DND-41 (cell line): ENCODE measurements around the gene KRT82.

ENCODE experiments used
- ATAC-seq: fragments of 200-7000 bp; cut with Tn5 transposase; 3 replicates; pipeline ENCODE4 v1.9.1; 2021; ENCODE audit warnings: low read depth; ENCODE audit not compliant: insufficient read depth
- DNase-seq: peaks from one replicate; pipeline ENCODE4 v3.0.0-alpha.2; 2020
- H2AFZ ChIP-seq: 2 replicates; pipeline ENCODE4 v1.6.0; 2012; ENCODE audit warnings: low read depth, low read length
- H3K27ac ChIP-seq: 2 replicates; pipeline ENCODE4 v1.5.1; 2012; ENCODE audit warnings: low read length, inconsistent platforms
- H3K27me3 ChIP-seq: fragments of 200-600 bp; sonication (generic); 2 replicates; pipeline ENCODE4 v1.6.0; 2012; ENCODE audit warnings: low read length, mild to moderate bottlenecking, inconsistent platforms; ENCODE audit not compliant: insufficient read depth, poor library complexity
- H3K36me3 ChIP-seq: 2 replicates; pipeline ENCODE4 v1.5.1; 2012; ENCODE audit warnings: low read length, inconsistent platforms; ENCODE audit not compliant: insufficient read depth
- H3K4me1 ChIP-seq: 2 replicates; pipeline ENCODE4 v1.5.1; 2012; ENCODE audit warnings: mild to moderate bottlenecking, low read length; ENCODE audit not compliant: insufficient read depth
- H3K4me2 ChIP-seq: 2 replicates; pipeline ENCODE4 v1.6.0; 2012; ENCODE audit warnings: mild to moderate bottlenecking, moderate library complexity, low read length, inconsistent platforms; ENCODE audit not compliant: insufficient read depth
- H3K4me3 ChIP-seq, 2 experiments: fragments of 200-600 bp in 1 of 2; shearing (Covaris generic) in 1 of 2; 2 replicates each; pipeline ENCODE4 v1.5.1; 2012 to 2016; ENCODE audit warnings: inconsistent platforms in 2 of 2, low read length in 2 of 2, mild to moderate bottlenecking in 2 of 2, low read depth in 1 of 2, moderate library complexity in 1 of 2
- H3K79me2 ChIP-seq: 2 replicates; pipeline ENCODE4 v1.6.0; 2012; ENCODE audit warnings: low read length, inconsistent platforms; ENCODE audit not compliant: insufficient read depth
- H3K9ac ChIP-seq: 2 replicates; pipeline ENCODE4 v1.6.0; 2012; ENCODE audit warnings: low read depth, mild to moderate bottlenecking, inconsistent platforms, low read length, moderate library complexity
- H3K9me3 ChIP-seq: 2 replicates; pipeline ENCODE4 v1.5.1; 2012; ENCODE audit warnings: low read length, moderate library complexity, mild to moderate bottlenecking, inconsistent platforms; ENCODE audit not compliant: insufficient read depth, severe bottlenecking
- H4K20me1 ChIP-seq: 2 replicates; pipeline ENCODE4 v1.6.0; 2012; ENCODE audit warnings: low read length; ENCODE audit not compliant: insufficient read depth
- CTCF ChIP-seq: IDR thresholded peaks from 2 replicates; pipeline ENCODE4 v1.5.1; 2012; ENCODE audit warnings: borderline replicate concordance, low read length, moderate library complexity, mild to moderate bottlenecking; ENCODE audit not compliant: poor library complexity, severe bottlenecking; ENCODE audit errors: extremely low read depth
- EZH2 ChIP-seq: IDR thresholded peaks from 3 replicates; pipeline ENCODE4 v1.6.1; 2012; ENCODE audit warnings: borderline replicate concordance, low read depth, mild to moderate bottlenecking, moderate library complexity, low read length, inconsistent platforms; ENCODE audit not compliant: severe bottlenecking

The KRT82 gene

GRCh38 chr12:52367876-52368275 lies 38.3 kb downstream of the KRT82 start:
- no peak for DNase-seq
- peaks cover 9% of the 10 kb centered on the region for H3K27me3 ChIP-seq

GRCh38 chr12:52366738-52367485 lies 39.2 kb downstream of the KRT82 start, which contains the start of gene KRT85:
Gene KRT85, minus strand, starts transcription at chr12:52367481. Its CDS starts 76 bp downstream, at chr12:52367405.
- Histone ChIP-seq H3K27me3 (peaks cover 9% of the 10 kb centered on the region), H3K4me1 (no peaks in the 10 kb centered on the region), H3K9me3 (no peaks in the 10 kb centered on the region), H3K79me2 (no peaks in the 10 kb centered on the region), H2AFZ (no peak within 1 kb of the TSS), H3K4me3 (no peak within 1 kb of the TSS), H3K4me2 (no peak within 1 kb of the TSS), H4K20me1 (peaks cover 6% of the 10 kb centered on the region; the same call in 1 of the 2 replicates), H3K9ac (no peak within 1 kb of the TSS), H3K36me3 (no peaks in the 10 kb centered on the region), H3K27ac (no peak within 1 kb of the TSS)
- DNase-seq: no peak
- ATAC-seq: no peak
- TF ChIP-seq EZH2 (no peak), CTCF (no peak)

More at GRCh38 chr12:52367876-52368275, 38.3 kb downstream of the KRT82 start:
- Histone ChIP-seq H2AFZ (no peak overlapping the region), H4K20me1 (peaks cover 6% of the 10 kb centered on the region; the same call in 1 of the 2 replicates), H3K9me3 (no peaks in the 10 kb centered on the region), H3K4me2 (no peak overlapping the region), H3K4me3 (no peak overlapping the region), H3K27ac (no peak overlapping the region), H3K9ac (no peak overlapping the region), H3K4me1 (no peaks in the 10 kb centered on the region), H3K36me3 (no peaks in the 10 kb centered on the region), H3K79me2 (no peaks in the 10 kb centered on the region)
- ATAC-seq: no peak
- TF ChIP-seq EZH2: no peak
- no peak for TF ChIP-seq CTCF

- H2AFZ ChIP-seq: no peak overlapping the region
- no peak overlapping the region for H3K27ac ChIP-seq
- H3K27me3 ChIP-seq: peaks cover 6% of the 10 kb centered on the region
- no peaks in the 10 kb centered on the region for H3K9me3 ChIP-seq
- ATAC-seq (no peak), DNase-seq (no peak)
- no peak overlapping the region for H3K9ac ChIP-seq
- no peak overlapping the region for H3K4me3 ChIP-seq
- no peaks in the 10 kb centered on the region for H3K36me3 ChIP-seq
- peaks cover 3% of the 10 kb centered on the region; the same call in 1 of the 2 replicates for H4K20me1 ChIP-seq
- H3K4me2 ChIP-seq: no peak overlapping the region
- TF ChIP-seq EZH2: no peak
- TF ChIP-seq CTCF: no peak
- no peaks in the 10 kb centered on the region for H3K4me1 ChIP-seq
- no peaks in the 10 kb centered on the region for H3K79me2 ChIP-seq
Measured at GRCh38 chr12:52364901-52365489, 41.1 kb downstream of the KRT82 start.
